ENCODE data around the gene PCCA. TPM values are rescaled to one million over a fixed set of nuclear protein-coding genes. Genes with fewer than 3 reads are reported as not detected.

Gene PCCA
- total and polyA plus RNA-seq, 2 donors (not counting 1 experiment from before 2014, with no cell fraction given): 11.2 to 73.0 TPM

DNA sequence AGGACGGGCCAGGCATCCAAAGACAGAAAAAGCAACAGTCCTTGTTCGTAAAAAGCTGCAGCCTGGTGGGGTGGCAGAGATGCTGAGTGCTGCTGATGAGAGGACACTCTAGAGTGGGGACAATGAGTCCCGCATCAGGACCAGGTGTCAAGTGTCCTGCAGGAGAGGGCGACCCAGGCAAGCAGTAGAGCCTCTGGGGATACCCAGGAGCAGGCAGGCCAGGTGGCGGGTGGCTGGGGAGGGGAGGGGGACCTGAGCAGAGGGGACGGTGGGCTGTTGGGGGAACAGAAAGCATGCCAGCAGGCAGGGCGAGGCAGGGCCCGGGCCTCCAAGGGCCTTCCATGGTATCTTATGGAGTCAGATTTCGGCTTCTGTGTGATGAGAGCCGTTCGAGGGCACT is 463.9 kb downstream of the PCCA start:
- Histone ChIP-seq H3K27ac (ENCODE audit: insufficient read depth, low read length) (no peak overlapping the region), H4K20me1 (ENCODE audit: control insufficient read depth, extremely low read depth, insufficient read depth, low read length) (no peaks in the 10 kb centered on the region)

GRCh38 chr13:100559886-100560285 is 471.0 kb downstream of the PCCA start:
- H3K9me3 ChIP-seq (ENCODE audit: control insufficient read depth, insufficient read depth, low read depth, low read length): no peaks in the 10 kb centered on the region
- H3K4me2 ChIP-seq (ENCODE audit: extremely low read depth, insufficient read depth, low read length): no peak overlapping the region
- no peak for TF ChIP-seq EZH2 (IDR thresholded peaks at IDR 0.05; ENCODE audit: low read length, missing control alignments)
- TF ChIP-seq CTCF (conservative IDR thresholded peaks at IDR 0.05 in 1 of 2, IDR thresholded peaks at IDR 0.05 in 1 of 2; ENCODE audit: low read depth in 1 of 2, low read length in 2 of 2): no peak
- no peak overlapping the region for H2AFZ ChIP-seq (ENCODE audit: low read length)
- H4K20me1 ChIP-seq (ENCODE audit: control insufficient read depth, extremely low read depth, insufficient read depth, low read length): no peaks in the 10 kb centered on the region
- H3K79me2 ChIP-seq (ENCODE audit: control insufficient read depth, insufficient read depth, low read length): no peaks in the 10 kb centered on the region
- H3K4me3 ChIP-seq (replicated peaks in 1 of 4; ENCODE audit: control extremely low read depth in 1 of 4, insufficient read depth in 1 of 4, low read depth in 3 of 4, low read length in 4 of 4): no peak overlapping the region
- H3K4me1 ChIP-seq (ENCODE audit: control insufficient read depth, extremely low read depth, insufficient read depth, low read length): no peaks in the 10 kb centered on the region
- no peaks in the 10 kb centered on the region for H3K36me3 ChIP-seq (ENCODE audit: control insufficient read depth, insufficient read depth, low read length)
- no peaks in the 10 kb centered on the region for H3K27me3 ChIP-seq (ENCODE audit: control insufficient read depth, insufficient read depth, low read length)
- H3K27ac ChIP-seq (ENCODE audit: insufficient read depth, low read length): no peak overlapping the region
- DNase-seq (ENCODE audit: low read depth in 2 of 2): no peak
- H3K9ac ChIP-seq (ENCODE audit: insufficient read depth, low read length): no peak overlapping the region

More for the DNA sequence above, 463.9 kb downstream of the PCCA start:
- Histone ChIP-seq H3K79me2 (ENCODE audit: control insufficient read depth, insufficient read depth, low read length) (no peaks in the 10 kb centered on the region), H3K27me3 (ENCODE audit: control insufficient read depth, insufficient read depth, low read length) (no peaks in the 10 kb centered on the region), H3K9me3 (ENCODE audit: control insufficient read depth, insufficient read depth, low read depth, low read length) (no peaks in the 10 kb centered on the region), H3K4me1 (ENCODE audit: control insufficient read depth, extremely low read depth, insufficient read depth, low read length) (no peaks in the 10 kb centered on the region), H3K4me3 (replicated peaks in 1 of 4; ENCODE audit: control extremely low read depth in 1 of 4, insufficient read depth in 1 of 4, low read depth in 3 of 4, low read length in 4 of 4) (no peak overlapping the region), H3K4me2 (ENCODE audit: extremely low read depth, insufficient read depth, low read length) (no peak overlapping the region), H3K36me3 (ENCODE audit: control insufficient read depth, insufficient read depth, low read length) (no peaks in the 10 kb centered on the region), H3K9ac (ENCODE audit: insufficient read depth, low read length) (no peak overlapping the region), H2AFZ (ENCODE audit: low read length) (no peak overlapping the region)
- DNase-seq (ENCODE audit: low read depth in 2 of 2): no peak
- TF ChIP-seq EZH2 (IDR thresholded peaks at IDR 0.05; ENCODE audit: low read length, missing control alignments) (no peak), CTCF (conservative IDR thresholded peaks at IDR 0.05 in 1 of 2, IDR thresholded peaks at IDR 0.05 in 1 of 2; ENCODE audit: low read depth in 1 of 2, low read length in 2 of 2) (no peak)

- Histone ChIP-seq H2AFZ (ENCODE audit: low read length) (no peak overlapping the region), H3K36me3 (ENCODE audit: control insufficient read depth, insufficient read depth, low read length) (no peaks in the 10 kb centered on the region), H3K4me1 (ENCODE audit: control insufficient read depth, extremely low read depth, insufficient read depth, low read length) (no peaks in the 10 kb centered on the region), H4K20me1 (ENCODE audit: control insufficient read depth, extremely low read depth, insufficient read depth, low read length) (no peaks in the 10 kb centered on the region), H3K4me2 (ENCODE audit: extremely low read depth, insufficient read depth, low read length) (no peak overlapping the region), H3K9ac (ENCODE audit: insufficient read depth, low read length) (no peak overlapping the region), H3K27ac (ENCODE audit: insufficient read depth, low read length) (no peak overlapping the region), H3K27me3 (ENCODE audit: control insufficient read depth, insufficient read depth, low read length) (no peaks in the 10 kb centered on the region), H3K9me3 (ENCODE audit: control insufficient read depth, insufficient read depth, low read depth, low read length) (no peaks in the 10 kb centered on the region), H3K79me2 (ENCODE audit: control insufficient read depth, insufficient read depth, low read length) (no peaks in the 10 kb centered on the region), H3K4me3 (replicated peaks in 1 of 4; ENCODE audit: control extremely low read depth in 1 of 4, insufficient read depth in 1 of 4, low read depth in 3 of 4, low read length in 4 of 4) (no peak overlapping the region)
- TF ChIP-seq CTCF (conservative IDR thresholded peaks at IDR 0.05 in 1 of 2, IDR thresholded peaks at IDR 0.05 in 1 of 2; ENCODE audit: low read depth in 1 of 2, low read length in 2 of 2): no peak
- TF ChIP-seq EZH2 (IDR thresholded peaks at IDR 0.05; ENCODE audit: low read length, missing control alignments): no peak
- DNase-seq (ENCODE audit: low read depth in 2 of 2): no peak
Measured at GRCh38 chr13:100560498-100561157, 471.7 kb downstream of the PCCA start.
